WTC11 (cell line): Measurements from ENCODE around the gene CACNG5. TPM values are rescaled to one million over a fixed set of nuclear protein-coding genes. Genes with fewer than 3 reads are reported as not detected.
"Not testable (repeated sequence)": the region's sequence is repeated elsewhere in the genome, so short reads cannot be mapped to it uniquely, and the experiment has no call there.

Experiments
- ATAC-seq: fragments of 200-7000 bp; cut with Tn5 transposase; 2 replicates; pipeline ENCODE4 v1.10.0; 2021; ENCODE audit warnings: mild to moderate bottlenecking, moderate library complexity
- CTCF ChIA-PET: fragments of 300-600 bp; sonication (Branson Sonifier 250); formaldehyde crosslinking; loops from one replicate; lab custom pipeline; 2021; ENCODE audit warnings: antibody characterized with exemption; lab: Charles Lee
- POLR2A ChIA-PET: fragments of 350-600 bp; sonication (Branson Sonifier 250); formaldehyde crosslinking; loops from one replicate; lab custom pipeline; 2021; ENCODE audit warnings: antibody characterized with exemption; lab: Charles Lee
- DNase-seq: peaks from one replicate; pipeline ENCODE4 v3.0.0; 2021; ENCODE audit warnings: low spot score
- H3K27ac Mint-ChIP-seq: 2 replicates; pipeline ENCODE4 v1.8.0; 2021; ENCODE audit warnings: mixed read lengths
- H3K27me3 Mint-ChIP-seq: 2 replicates; pipeline ENCODE4 v1.8.0; 2021; ENCODE audit warnings: low read depth, mild to moderate bottlenecking, moderate library complexity, mixed read lengths
- H3K36me3 Mint-ChIP-seq: 2 replicates; pipeline ENCODE4 v1.8.0; 2021; ENCODE audit warnings: mixed read lengths
- H3K4me1 Mint-ChIP-seq: 2 replicates; pipeline ENCODE4 v1.8.0; 2022; ENCODE audit warnings: mixed read lengths
- H3K4me3 Mint-ChIP-seq: 2 replicates; pipeline ENCODE4 v1.8.0; 2021; ENCODE audit warnings: mild to moderate bottlenecking, moderate library complexity, mixed read lengths
- H3K9me3 Mint-ChIP-seq: 2 replicates; pipeline ENCODE4 v1.8.0; 2021; ENCODE audit warnings: mixed read lengths
- CREB1 ChIP-seq: sonication (generic); formaldehyde crosslinking; IDR thresholded peaks from 2 replicates; pipeline ENCODE4 v1.8.0; 2023; ENCODE audit warnings: mild to moderate bottlenecking, missing genetic modification reagents
- FOXK1 ChIP-seq: sonication (generic); formaldehyde crosslinking; IDR thresholded peaks from 2 replicates; pipeline ENCODE4 v1.8.0; 2022; ENCODE audit warnings: mild to moderate bottlenecking, moderate library complexity, missing genetic modification reagents
- GRHL2 ChIP-seq: fragments of 250-450 bp; sonication (Bioruptor Pico); IDR thresholded peaks from 2 replicates; pipeline ENCODE4 v1.8.0; 2022; ENCODE audit warnings: mild to moderate bottlenecking, moderate library complexity; ENCODE audit not compliant: insufficient replicate concordance, severe bottlenecking
- KAT7 ChIP-seq: sonication (generic); formaldehyde crosslinking; IDR thresholded peaks from 2 replicates; pipeline ENCODE4 v1.8.1; 2023; ENCODE audit warnings: missing genetic modification reagents, mild to moderate bottlenecking, borderline replicate concordance
- OVOL2 ChIP-seq: fragments of 250-450 bp; sonication (Bioruptor Pico); IDR thresholded peaks from 2 replicates; pipeline ENCODE4 v1.9.0; 2021; ENCODE audit warnings: mild to moderate bottlenecking, borderline replicate concordance
- RELA ChIP-seq: sonication (generic); formaldehyde crosslinking; IDR thresholded peaks from 2 replicates; pipeline ENCODE4 v1.8.1; 2022; ENCODE audit warnings: missing genetic modification reagents, mild to moderate bottlenecking, borderline replicate concordance
- RORB ChIP-seq: fragments of 250-450 bp; sonication (Bioruptor Pico); IDR thresholded peaks from 2 replicates; pipeline ENCODE4 v1.9.0; 2021; ENCODE audit warnings: mild to moderate bottlenecking
- TEAD1 ChIP-seq: sonication (generic); formaldehyde crosslinking; IDR thresholded peaks from 2 replicates; pipeline ENCODE4 v1.8.0; 2022; ENCODE audit warnings: mild to moderate bottlenecking, missing genetic modification reagents
- TEAD4 ChIP-seq: sonication (generic); formaldehyde crosslinking; IDR thresholded peaks from 2 replicates; pipeline ENCODE4 v1.8.0; 2022; ENCODE audit warnings: mild to moderate bottlenecking, missing genetic modification reagents
- ZBTB21 ChIP-seq: sonication (generic); formaldehyde crosslinking; IDR thresholded peaks from 2 replicates; pipeline ENCODE4 v1.8.1; 2023; ENCODE audit warnings: mild to moderate bottlenecking, missing genetic modification reagents, borderline replicate concordance
- total RNA-seq: library from RNA; stranded (reverse); gene quantifications from 3 replicates; pipeline ENCODE4 v1.2.3, GENCODE V29; 2021
- TF ChIP-seq, protein P1 (sequence below): sonication (generic); formaldehyde crosslinking; IDR thresholded peaks from 2 replicates; pipeline ENCODE4 v1.8.1; 2022; ENCODE audit warnings: low read depth, missing genetic modification reagents, borderline replicate concordance
- TF ChIP-seq, protein P2 (sequence below): sonication (generic); formaldehyde crosslinking; IDR thresholded peaks from 2 replicates; pipeline ENCODE4 v1.8.0; 2022; ENCODE audit warnings: mild to moderate bottlenecking, missing genetic modification reagents
- TF ChIP-seq, protein P3 (sequence below): sonication (generic); formaldehyde crosslinking; IDR thresholded peaks from 2 replicates; pipeline ENCODE4 v1.8.1; 2022; ENCODE audit warnings: missing genetic modification reagents, borderline replicate concordance
- TF ChIP-seq, protein P4 (sequence below): fragments of 200-600 bp; IDR thresholded peaks from 2 replicates; pipeline ENCODE4 v1.8.0; 2022; ENCODE audit warnings: antibody characterized with exemption
- TF ChIP-seq, protein P5 (sequence below): sonication (generic); formaldehyde crosslinking; IDR thresholded peaks from 2 replicates; pipeline ENCODE4 v1.8.1; 2022; ENCODE audit warnings: low read depth, mild to moderate bottlenecking, moderate library complexity, missing genetic modification reagents, borderline replicate concordance
- TF ChIP-seq, protein P6 (sequence below): sonication (generic); formaldehyde crosslinking; IDR thresholded peaks from 2 replicates; pipeline ENCODE4 v1.8.1; 2022; ENCODE audit warnings: mild to moderate bottlenecking, moderate library complexity, missing genetic modification reagents
- TF ChIP-seq, protein P7 (sequence below): sonication (generic); formaldehyde crosslinking; IDR thresholded peaks from 2 replicates; pipeline ENCODE4 v1.8.1; 2023; ENCODE audit warnings: mild to moderate bottlenecking, missing genetic modification reagents, borderline replicate concordance

The CACNG5 gene
- total RNA-seq, 1 experiment from 2014 or later, result 1.9 TPM

DNA sequence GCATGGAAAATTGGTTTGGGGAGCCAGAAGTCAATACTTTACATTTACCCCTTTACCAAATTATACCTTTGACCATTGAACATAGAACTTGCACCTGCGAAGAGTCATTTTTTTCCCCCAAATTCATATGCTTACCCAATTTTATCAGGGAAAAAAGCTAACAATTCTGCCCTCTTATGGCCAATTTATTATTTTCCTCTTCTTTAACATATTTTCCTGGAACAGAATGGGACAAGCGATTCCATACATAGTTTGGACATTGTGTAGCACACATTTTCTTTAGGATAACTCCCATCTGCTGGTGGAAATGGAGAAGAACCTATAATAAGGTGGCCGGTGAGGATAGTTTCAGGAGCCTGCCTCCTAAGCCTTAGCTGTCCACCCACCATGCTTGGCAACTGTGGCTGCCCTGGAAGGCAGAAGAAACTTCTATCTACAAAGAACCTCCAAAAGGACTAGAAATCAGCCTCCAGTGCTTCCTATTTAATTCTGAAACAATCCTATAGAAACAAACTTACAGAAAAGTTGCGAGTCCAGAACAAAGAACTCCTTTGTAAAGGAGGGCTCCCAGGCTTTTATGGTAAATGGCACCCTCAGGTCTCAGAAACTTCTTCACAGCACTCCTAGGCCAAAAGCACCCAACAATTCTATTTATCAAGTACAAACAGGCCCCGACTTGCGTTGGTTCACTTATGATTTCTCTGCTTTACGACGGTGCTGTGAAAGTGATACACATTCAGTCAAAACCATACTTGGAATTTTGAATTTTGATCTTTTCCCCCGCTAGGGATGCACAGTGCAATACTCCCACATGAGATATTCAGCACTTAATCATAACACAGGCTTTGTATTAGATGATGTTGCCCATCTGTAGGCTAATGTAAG, 65.5 kb downstream of the CACNG5 start (continued):
- TF ChIP-seq, protein P1, sequence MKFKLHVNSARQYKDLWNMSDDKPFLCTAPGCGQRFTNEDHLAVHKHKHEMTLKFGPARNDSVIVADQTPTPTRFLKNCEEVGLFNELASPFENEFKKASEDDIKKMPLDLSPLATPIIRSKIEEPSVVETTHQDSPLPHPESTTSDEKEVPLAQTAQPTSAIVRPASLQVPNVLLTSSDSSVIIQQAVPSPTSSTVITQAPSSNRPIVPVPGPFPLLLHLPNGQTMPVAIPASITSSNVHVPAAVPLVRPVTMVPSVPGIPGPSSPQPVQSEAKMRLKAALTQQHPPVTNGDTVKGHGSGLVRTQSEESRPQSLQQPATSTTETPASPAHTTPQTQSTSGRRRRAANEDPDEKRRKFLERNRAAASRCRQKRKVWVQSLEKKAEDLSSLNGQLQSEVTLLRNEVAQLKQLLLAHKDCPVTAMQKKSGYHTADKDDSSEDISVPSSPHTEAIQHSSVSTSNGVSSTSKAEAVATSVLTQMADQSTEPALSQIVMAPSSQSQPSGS (CRISPR knock-in tag), result no peak
- TF ChIP-seq CREB1 (CRISPR knock-in tag), result no peak
- TF ChIP-seq FOXK1 (CRISPR knock-in tag), result no peak
- TF ChIP-seq, protein P2, sequence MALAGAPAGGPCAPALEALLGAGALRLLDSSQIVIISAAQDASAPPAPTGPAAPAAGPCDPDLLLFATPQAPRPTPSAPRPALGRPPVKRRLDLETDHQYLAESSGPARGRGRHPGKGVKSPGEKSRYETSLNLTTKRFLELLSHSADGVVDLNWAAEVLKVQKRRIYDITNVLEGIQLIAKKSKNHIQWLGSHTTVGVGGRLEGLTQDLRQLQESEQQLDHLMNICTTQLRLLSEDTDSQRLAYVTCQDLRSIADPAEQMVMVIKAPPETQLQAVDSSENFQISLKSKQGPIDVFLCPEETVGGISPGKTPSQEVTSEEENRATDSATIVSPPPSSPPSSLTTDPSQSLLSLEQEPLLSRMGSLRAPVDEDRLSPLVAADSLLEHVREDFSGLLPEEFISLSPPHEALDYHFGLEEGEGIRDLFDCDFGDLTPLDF, result no peak
- TF ChIP-seq, all 79 proteins: peak for 0

DNA sequence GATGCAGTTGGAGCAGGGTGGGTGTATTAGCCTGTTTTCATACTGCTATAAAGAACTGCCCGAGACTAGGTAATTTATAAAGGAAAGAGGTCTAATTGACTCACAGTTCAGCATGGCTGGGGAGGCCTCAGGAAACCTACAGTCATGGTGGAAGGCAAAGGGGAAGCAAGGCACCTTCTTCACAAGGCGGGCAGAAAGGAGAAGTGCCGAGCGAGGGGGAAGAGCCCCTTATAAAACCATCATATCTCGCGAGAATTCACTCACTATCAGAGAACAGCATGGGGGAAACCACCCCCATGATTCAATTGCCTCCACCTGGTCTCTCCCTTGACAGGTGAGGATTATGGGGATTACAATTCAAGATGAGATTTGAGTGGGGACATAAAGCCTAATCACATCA, 68.4 kb downstream of the CACNG5 start:
- CTCF ChIA-PET, result interaction anchor here (1.1 to 1.4 kb wide), 2 partner anchors 166 to 175 kb away, joined by 3 read pairs; no protein-coding TSS in a partner anchor
- not testable (repeated sequence) for H3K4me1 Mint-ChIP-seq

DNA sequence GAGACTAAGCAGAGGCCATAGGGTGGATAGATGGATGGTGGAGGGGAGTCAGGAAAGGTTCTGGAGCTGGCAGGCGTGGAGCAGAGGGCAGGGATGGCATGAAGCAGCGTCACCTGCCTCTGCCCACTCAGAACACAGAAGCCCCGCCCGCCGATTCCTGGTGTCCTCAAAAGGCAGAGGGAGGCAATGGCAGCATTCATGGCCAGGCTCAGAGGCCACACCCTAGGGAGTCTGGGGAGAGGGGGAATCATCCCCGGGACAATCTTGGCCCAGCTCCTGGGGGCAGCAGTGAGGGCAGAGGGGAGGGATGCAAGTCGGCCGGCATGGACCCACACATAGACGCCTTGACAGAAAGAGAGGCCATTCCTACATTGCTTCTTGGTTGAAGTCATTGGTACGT, 68.9 kb downstream of the CACNG5 start:
- H3K27me3 Mint-ChIP-seq, result peaks cover 8% of the 10 kb centered on the region; the same call in 1 of the 2 replicates
- POLR2A ChIA-PET, result no interaction called here
- H3K4me3 Mint-ChIP-seq, result no peak overlapping the region
- ATAC-seq, result no peak
- H3K27ac Mint-ChIP-seq, result no peak overlapping the region
- TF ChIP-seq, protein P3, sequence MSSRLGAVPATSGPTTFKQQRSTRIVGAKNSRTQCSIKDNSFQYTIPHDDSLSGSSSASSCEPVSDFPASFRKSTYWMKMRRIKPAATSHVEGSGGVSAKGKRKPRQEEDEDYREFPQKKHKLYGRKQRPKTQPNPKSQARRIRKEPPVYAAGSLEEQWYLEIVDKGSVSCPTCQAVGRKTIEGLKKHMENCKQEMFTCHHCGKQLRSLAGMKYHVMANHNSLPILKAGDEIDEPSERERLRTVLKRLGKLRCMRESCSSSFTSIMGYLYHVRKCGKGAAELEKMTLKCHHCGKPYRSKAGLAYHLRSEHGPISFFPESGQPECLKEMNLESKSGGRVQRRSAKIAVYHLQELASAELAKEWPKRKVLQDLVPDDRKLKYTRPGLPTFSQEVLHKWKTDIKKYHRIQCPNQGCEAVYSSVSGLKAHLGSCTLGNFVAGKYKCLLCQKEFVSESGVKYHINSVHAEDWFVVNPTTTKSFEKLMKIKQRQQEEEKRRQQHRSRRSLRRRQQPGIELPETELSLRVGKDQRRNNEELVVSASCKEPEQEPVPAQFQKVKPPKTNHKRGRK (CRISPR knock-in tag), result no peak
- TF ChIP-seq TEAD1 (CRISPR knock-in tag) (no peak), ZBTB21 (no peak), RELA (CRISPR knock-in tag) (no peak), OVOL2 (CRISPR knock-in tag) (no peak), KAT7 (CRISPR knock-in tag) (no peak), GRHL2 (CRISPR knock-in tag) (no peak), RORB (CRISPR knock-in tag) (no peak), TEAD4 (no peak)
- TF ChIP-seq, protein P4, sequence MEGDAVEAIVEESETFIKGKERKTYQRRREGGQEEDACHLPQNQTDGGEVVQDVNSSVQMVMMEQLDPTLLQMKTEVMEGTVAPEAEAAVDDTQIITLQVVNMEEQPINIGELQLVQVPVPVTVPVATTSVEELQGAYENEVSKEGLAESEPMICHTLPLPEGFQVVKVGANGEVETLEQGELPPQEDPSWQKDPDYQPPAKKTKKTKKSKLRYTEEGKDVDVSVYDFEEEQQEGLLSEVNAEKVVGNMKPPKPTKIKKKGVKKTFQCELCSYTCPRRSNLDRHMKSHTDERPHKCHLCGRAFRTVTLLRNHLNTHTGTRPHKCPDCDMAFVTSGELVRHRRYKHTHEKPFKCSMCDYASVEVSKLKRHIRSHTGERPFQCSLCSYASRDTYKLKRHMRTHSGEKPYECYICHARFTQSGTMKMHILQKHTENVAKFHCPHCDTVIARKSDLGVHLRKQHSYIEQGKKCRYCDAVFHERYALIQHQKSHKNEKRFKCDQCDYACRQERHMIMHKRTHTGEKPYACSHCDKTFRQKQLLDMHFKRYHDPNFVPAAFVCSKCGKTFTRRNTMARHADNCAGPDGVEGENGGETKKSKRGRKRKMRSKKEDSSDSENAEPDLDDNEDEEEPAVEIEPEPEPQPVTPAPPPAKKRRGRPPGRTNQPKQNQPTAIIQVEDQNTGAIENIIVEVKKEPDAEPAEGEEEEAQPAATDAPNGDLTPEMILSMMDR, result no peak
- TF ChIP-seq, protein P5, sequence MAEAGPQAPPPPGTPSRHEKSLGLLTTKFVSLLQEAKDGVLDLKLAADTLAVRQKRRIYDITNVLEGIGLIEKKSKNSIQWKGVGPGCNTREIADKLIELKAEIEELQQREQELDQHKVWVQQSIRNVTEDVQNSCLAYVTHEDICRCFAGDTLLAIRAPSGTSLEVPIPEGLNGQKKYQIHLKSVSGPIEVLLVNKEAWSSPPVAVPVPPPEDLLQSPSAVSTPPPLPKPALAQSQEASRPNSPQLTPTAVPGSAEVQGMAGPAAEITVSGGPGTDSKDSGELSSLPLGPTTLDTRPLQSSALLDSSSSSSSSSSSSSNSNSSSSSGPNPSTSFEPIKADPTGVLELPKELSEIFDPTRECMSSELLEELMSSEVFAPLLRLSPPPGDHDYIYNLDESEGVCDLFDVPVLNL, result no peak
- TF ChIP-seq, protein P6, sequence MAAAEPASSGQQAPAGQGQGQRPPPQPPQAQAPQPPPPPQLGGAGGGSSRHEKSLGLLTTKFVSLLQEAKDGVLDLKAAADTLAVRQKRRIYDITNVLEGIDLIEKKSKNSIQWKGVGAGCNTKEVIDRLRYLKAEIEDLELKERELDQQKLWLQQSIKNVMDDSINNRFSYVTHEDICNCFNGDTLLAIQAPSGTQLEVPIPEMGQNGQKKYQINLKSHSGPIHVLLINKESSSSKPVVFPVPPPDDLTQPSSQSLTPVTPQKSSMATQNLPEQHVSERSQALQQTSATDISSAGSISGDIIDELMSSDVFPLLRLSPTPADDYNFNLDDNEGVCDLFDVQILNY, result no peak
- TF ChIP-seq, protein P7, sequence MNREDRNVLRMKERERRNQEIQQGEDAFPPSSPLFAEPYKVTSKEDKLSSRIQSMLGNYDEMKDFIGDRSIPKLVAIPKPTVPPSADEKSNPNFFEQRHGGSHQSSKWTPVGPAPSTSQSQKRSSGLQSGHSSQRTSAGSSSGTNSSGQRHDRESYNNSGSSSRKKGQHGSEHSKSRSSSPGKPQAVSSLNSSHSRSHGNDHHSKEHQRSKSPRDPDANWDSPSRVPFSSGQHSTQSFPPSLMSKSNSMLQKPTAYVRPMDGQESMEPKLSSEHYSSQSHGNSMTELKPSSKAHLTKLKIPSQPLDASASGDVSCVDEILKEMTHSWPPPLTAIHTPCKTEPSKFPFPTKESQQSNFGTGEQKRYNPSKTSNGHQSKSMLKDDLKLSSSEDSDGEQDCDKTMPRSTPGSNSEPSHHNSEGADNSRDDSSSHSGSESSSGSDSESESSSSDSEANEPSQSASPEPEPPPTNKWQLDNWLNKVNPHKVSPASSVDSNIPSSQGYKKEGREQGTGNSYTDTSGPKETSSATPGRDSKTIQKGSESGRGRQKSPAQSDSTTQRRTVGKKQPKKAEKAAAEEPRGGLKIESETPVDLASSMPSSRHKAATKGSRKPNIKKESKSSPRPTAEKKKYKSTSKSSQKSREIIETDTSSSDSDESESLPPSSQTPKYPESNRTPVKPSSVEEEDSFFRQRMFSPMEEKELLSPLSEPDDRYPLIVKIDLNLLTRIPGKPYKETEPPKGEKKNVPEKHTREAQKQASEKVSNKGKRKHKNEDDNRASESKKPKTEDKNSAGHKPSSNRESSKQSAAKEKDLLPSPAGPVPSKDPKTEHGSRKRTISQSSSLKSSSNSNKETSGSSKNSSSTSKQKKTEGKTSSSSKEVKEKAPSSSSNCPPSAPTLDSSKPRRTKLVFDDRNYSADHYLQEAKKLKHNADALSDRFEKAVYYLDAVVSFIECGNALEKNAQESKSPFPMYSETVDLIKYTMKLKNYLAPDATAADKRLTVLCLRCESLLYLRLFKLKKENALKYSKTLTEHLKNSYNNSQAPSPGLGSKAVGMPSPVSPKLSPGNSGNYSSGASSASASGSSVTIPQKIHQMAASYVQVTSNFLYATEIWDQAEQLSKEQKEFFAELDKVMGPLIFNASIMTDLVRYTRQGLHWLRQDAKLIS (CRISPR knock-in tag), result no peak
- H3K36me3 Mint-ChIP-seq, result no peaks in the 10 kb centered on the region
- no peaks in the 10 kb centered on the region for H3K4me1 Mint-ChIP-seq
- no peak for DNase-seq
- CTCF ChIA-PET, result interaction anchor here (1.1 kb wide), 1 partner anchor 166 kb away, joined by 3 read pairs; no protein-coding TSS in a partner anchor
- no peaks in the 10 kb centered on the region for H3K9me3 Mint-ChIP-seq

More for the DNA sequence above, 68.4 kb downstream of the CACNG5 start:
- H3K27me3 Mint-ChIP-seq, ATAC-seq, H3K4me3 Mint-ChIP-seq, POLR2A ChIA-PET, H3K36me3 Mint-ChIP-seq, H3K27ac Mint-ChIP-seq, DNase-seq, H3K9me3 Mint-ChIP-seq: not testable (repeated sequence)
